A549 (cell line): ENCODE measurements around the gene MSI2.

Experiments used
- CEBPB ChIP-seq, 2 experiments: fragments of >200 bp in 1 of 2; sonication (Bioruptor Twin) in 1 of 2; formaldehyde crosslinking in 1 of 2; IDR thresholded peaks; 2 replicates each; pipeline ENCODE4 v1.6.1; 2012 to 2016
- JUN ChIP-seq, 2 experiments: fragments of >200 bp; sonication (Bioruptor Twin); formaldehyde crosslinking; IDR thresholded peaks; 2 replicates in 1 of 2; 3 replicates in 1 of 2; pipeline ENCODE4 v1.6.1; 2016 to 2017
- MYC ChIP-seq: IDR thresholded peaks from 2 replicates; pipeline ENCODE4 v1.6.1; 2012; ENCODE audit warnings: mild to moderate bottlenecking, inconsistent platforms, low read length, improper control_type of control experiment, borderline replicate concordance
- NFE2L2 ChIP-seq: fragments of 150-350 bp; conservative IDR thresholded peaks from 2 replicates; pipeline ENCODE4 v1.6.1; 2014; ENCODE audit warnings: low read length
- POLR2A ChIP-seq: IDR thresholded peaks from 2 replicates; pipeline ENCODE4 v1.6.1; 2012; ENCODE audit warnings: mild to moderate bottlenecking, low read length
- POLR2AphosphoS2 ChIP-seq: conservative IDR thresholded peaks from 2 replicates; pipeline ENCODE4 v1.6.1; 2012; ENCODE audit warnings: low read length, improper control_type of control experiment, inconsistent platforms
- RFX5 ChIP-seq: fragments of 450-650 bp; IDR thresholded peaks from 2 replicates; pipeline ENCODE4 v1.7.1; 2014; ENCODE audit warnings: antibody characterized with exemption, mild to moderate bottlenecking, moderate library complexity
- TF ChIP-seq, protein P1 (sequence below): fragments of 250-450 bp; sonication (Bioruptor Pico); IDR thresholded peaks from 2 replicates; pipeline ENCODE4 v1.5.0; 2021; ENCODE audit warnings: mild to moderate bottlenecking, moderate library complexity, borderline replicate concordance
- TF ChIP-seq, protein P2 (sequence below): fragments of 150-350 bp; IDR thresholded peaks from 2 replicates; pipeline ENCODE4 v1.6.1; 2014; ENCODE audit warnings: low read depth, mild to moderate bottlenecking, low read length
- TF ChIP-seq, protein P3 (sequence below): IDR thresholded peaks from 2 replicates; pipeline ENCODE4 v1.6.1; 2012
- TF ChIP-seq, protein P4 (sequence below): IDR thresholded peaks from 2 replicates; pipeline ENCODE4 v1.6.1; 2012
- TF ChIP-seq, protein P5 (sequence below): fragments of >200 bp; sonication (Bioruptor Twin); formaldehyde crosslinking; IDR thresholded peaks from 3 replicates; pipeline ENCODE4 v1.5.1; 2016

DNA sequence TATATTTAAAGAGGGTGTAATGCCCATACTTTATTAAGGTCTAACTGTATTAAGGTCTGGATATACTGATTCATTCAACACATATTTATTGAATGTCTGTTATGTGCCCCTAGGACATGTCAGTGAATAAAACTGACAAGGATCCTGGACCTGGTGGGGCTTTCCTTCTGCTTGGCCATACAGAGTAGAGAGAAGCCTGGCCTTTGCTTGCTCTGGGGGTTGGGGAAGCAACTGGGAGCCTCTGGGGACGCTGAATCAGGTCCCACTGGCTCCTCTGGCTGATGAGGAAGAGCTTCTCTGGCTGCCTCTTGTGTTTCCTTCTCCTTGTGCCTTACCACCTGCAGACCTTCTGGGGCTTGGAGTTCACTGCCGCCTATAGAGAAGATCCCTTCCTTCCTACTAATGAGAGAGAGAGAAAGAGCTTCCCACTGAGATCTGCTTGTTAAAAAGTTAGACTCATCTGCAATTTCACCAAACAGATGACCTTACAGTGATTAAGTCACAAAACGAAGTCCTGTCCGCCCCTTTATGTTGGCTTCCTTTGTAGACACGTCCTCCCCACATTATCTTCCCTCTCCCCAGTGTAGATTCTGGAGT, 49.7 kb downstream of the MSI2 start:
- TF ChIP-seq, protein P1, sequence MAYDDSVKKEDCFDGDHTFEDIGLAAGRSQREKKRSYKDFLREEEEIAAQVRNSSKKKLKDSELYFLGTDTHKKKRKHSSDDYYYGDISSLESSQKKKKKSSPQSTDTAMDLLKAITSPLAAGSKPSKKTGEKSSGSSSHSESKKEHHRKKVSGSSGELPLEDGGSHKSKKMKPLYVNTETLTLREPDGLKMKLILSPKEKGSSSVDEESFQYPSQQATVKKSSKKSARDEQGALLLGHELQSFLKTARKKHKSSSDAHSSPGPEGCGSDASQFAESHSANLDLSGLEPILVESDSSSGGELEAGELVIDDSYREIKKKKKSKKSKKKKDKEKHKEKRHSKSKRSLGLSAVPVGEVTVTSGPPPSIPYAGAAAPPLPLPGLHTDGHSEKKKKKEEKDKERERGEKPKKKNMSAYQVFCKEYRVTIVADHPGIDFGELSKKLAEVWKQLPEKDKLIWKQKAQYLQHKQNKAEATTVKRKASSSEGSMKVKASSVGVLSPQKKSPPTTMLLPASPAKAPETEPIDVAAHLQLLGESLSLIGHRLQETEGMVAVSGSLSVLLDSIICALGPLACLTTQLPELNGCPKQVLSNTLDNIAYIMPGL (CRISPR knock-in tag): no peak
- TF ChIP-seq NFE2L2: no peak
- no peak for TF ChIP-seq RFX5
- no peak for TF ChIP-seq POLR2AphosphoS2
- TF ChIP-seq, protein P2, sequence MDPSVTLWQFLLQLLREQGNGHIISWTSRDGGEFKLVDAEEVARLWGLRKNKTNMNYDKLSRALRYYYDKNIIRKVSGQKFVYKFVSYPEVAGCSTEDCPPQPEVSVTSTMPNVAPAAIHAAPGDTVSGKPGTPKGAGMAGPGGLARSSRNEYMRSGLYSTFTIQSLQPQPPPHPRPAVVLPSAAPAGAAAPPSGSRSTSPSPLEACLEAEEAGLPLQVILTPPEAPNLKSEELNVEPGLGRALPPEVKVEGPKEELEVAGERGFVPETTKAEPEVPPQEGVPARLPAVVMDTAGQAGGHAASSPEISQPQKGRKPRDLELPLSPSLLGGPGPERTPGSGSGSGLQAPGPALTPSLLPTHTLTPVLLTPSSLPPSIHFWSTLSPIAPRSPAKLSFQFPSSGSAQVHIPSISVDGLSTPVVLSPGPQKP: no peak
- TF ChIP-seq, protein P3, sequence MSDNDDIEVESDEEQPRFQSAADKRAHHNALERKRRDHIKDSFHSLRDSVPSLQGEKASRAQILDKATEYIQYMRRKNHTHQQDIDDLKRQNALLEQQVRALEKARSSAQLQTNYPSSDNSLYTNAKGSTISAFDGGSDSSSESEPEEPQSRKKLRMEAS: no peak
- TF ChIP-seq POLR2A: no peak
- no peak for TF ChIP-seq JUN (IDR thresholded peaks at IDR 0.05)
- TF ChIP-seq, protein P4, sequence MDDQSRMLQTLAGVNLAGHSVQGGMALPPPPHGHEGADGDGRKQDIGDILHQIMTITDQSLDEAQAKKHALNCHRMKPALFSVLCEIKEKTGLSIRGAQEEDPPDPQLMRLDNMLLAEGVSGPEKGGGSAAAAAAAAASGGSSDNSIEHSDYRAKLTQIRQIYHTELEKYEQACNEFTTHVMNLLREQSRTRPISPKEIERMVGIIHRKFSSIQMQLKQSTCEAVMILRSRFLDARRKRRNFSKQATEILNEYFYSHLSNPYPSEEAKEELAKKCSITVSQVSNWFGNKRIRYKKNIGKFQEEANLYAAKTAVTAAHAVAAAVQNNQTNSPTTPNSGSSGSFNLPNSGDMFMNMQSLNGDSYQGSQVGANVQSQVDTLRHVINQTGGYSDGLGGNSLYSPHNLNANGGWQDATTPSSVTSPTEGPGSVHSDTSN: no peak
- TF ChIP-seq, protein P5, sequence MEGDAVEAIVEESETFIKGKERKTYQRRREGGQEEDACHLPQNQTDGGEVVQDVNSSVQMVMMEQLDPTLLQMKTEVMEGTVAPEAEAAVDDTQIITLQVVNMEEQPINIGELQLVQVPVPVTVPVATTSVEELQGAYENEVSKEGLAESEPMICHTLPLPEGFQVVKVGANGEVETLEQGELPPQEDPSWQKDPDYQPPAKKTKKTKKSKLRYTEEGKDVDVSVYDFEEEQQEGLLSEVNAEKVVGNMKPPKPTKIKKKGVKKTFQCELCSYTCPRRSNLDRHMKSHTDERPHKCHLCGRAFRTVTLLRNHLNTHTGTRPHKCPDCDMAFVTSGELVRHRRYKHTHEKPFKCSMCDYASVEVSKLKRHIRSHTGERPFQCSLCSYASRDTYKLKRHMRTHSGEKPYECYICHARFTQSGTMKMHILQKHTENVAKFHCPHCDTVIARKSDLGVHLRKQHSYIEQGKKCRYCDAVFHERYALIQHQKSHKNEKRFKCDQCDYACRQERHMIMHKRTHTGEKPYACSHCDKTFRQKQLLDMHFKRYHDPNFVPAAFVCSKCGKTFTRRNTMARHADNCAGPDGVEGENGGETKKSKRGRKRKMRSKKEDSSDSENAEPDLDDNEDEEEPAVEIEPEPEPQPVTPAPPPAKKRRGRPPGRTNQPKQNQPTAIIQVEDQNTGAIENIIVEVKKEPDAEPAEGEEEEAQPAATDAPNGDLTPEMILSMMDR: no peak
- no peak for TF ChIP-seq MYC
- no peak for TF ChIP-seq CEBPB (IDR thresholded peaks at IDR 0.05)
